Upper lobe of right lung (tissue), 1 donor: Measurements from ENCODE around the gene TOR4A. TPM values are rescaled to one million over a fixed set of nuclear protein-coding genes. Genes with fewer than 3 reads are reported as not detected.
"Not testable (repeated sequence)": the region's sequence is repeated elsewhere in the genome, so short reads cannot be mapped to it uniquely, and the experiment has no call there.

Source experiments
- ATAC-seq: fragments of 200-7000 bp; cut with Tn5 transposase; one replicate; pipeline ENCODE4 v1.9.1; 2020; ENCODE audit warnings: mild to moderate bottlenecking, moderate library complexity
- DNase-seq: peaks from one replicate; pipeline ENCODE4 v3.0.0-alpha.2; 2020
- H3K27ac ChIP-seq: fragments of 200-600 bp; one replicate; pipeline ENCODE4 v1.8.0; 2022
- H3K27me3 ChIP-seq: fragments of 200-600 bp; one replicate; pipeline ENCODE4 v1.8.0; 2022; ENCODE audit warnings: mild to moderate bottlenecking
- H3K36me3 ChIP-seq: fragments of 200-600 bp; one replicate; pipeline ENCODE4 v1.8.0; 2022
- H3K4me1 ChIP-seq: fragments of 200-600 bp; one replicate; pipeline ENCODE4 v1.8.0; 2022
- H3K4me3 ChIP-seq: fragments of 200-600 bp; one replicate; pipeline ENCODE4 v1.8.0; 2022; ENCODE audit warnings: mild to moderate bottlenecking
- H3K9me3 ChIP-seq: fragments of 200-600 bp; one replicate; pipeline ENCODE4 v1.8.0; 2022
- CTCF ChIP-seq: fragments of 200-600 bp; IDR thresholded peaks from one replicate; pipeline ENCODE4 v1.8.0; 2022; ENCODE audit warnings: antibody characterized with exemption
- intact Hi-C: fragments of 100-400 bp; cut with DNase I; formaldehyde crosslinking; loops from one replicate; pipeline ENCODE4 v1.11.0; 2022
- total RNA-seq: library from RNA; stranded (reverse); fragmentation: NEBNext Ultra II Directional; extraction: Animal tissue kit (Norgen Biotek cat#: 25700); gene quantifications from one replicate; pipeline ENCODE4 v1.2.1, GENCODE V29; 2021
- donor health status: DM: no; HTN: yes; CAD: no; lungs with severe emphysema.

Gene TOR4A
- total RNA-seq, 1 donor from 2014 or later, result 27.4 TPM

DNA sequence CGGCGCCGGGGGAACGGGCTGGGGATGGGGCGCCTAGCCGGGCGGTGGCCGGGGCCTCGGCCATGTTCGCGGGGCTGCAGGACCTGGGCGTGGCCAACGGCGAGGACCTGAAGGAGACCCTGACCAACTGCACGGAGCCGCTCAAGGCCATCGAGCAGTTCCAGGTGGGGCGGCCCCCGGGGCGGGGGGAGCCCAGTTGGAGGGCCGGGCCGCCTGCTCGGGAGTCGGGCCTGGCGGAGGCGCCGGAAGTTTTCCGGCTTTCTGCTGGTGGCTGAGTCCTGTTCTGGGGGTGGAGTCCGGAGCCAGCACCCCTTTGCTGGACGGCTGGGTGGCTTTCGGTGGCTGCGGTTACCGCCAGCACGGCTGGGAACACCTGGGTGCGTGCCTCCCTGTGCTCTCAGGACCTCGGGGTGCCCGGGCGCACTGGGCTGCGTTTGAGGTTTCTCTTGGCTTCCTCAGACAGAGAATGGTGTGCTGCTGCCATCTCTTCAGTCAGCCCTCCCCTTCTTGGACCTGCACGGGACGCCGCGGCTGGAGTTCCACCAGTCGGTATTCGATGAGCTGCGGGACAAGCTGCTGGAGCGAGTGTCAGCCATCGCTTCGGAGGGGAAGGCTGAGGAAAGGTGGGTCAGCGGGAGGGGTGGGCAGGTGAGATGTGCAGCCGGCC is 21.9 kb upstream of the TOR4A start:
- Histone ChIP-seq H3K4me1 (peaks cover 16% of the 10 kb centered on the region), H3K27ac (peak overlapping the region; percentile 74), H3K9me3 (no peaks in the 10 kb centered on the region), H3K36me3 (peaks cover 27% of the 10 kb centered on the region), H3K4me3 (peak overlapping the region; percentile 86), H3K27me3 (no peaks in the 10 kb centered on the region)
- ATAC-seq (peak; percentile 58), DNase-seq (peak; percentile 86)
- TF ChIP-seq CTCF, result no peak
- intact Hi-C loops, result no loop called here

- H3K4me3 ChIP-seq, result peak overlapping the region; percentile 86
- no peaks in the 10 kb centered on the region for H3K27me3 ChIP-seq
- no peak for TF ChIP-seq CTCF
- DNase-seq, result no peak
- H3K9me3 ChIP-seq, result no peaks in the 10 kb centered on the region
- intact Hi-C loops, result no loop called here
- ATAC-seq, result no peak
- H3K27ac ChIP-seq, result no peak overlapping the region
- peaks cover 16% of the 10 kb centered on the region for H3K4me1 ChIP-seq
- H3K36me3 ChIP-seq, result peaks cover 27% of the 10 kb centered on the region
These were observed 21.2 kb upstream of the TOR4A start for GRCh38 chr9:137256362-137256761.

- H3K27me3 ChIP-seq, result no peaks in the 10 kb centered on the region
- ATAC-seq (no peak), DNase-seq (no peak)
- H3K4me3 ChIP-seq, result no peak overlapping the region
- peaks cover 27% of the 10 kb centered on the region for H3K36me3 ChIP-seq
- no peaks in the 10 kb centered on the region for H3K9me3 ChIP-seq
- H3K27ac ChIP-seq, result no peak overlapping the region
- peaks cover 16% of the 10 kb centered on the region for H3K4me1 ChIP-seq
- no peak for TF ChIP-seq CTCF
- intact Hi-C loops, result no loop called here
These were observed 20.7 kb upstream of the TOR4A start for GRCh38 chr9:137256856-137257255.

DNA sequence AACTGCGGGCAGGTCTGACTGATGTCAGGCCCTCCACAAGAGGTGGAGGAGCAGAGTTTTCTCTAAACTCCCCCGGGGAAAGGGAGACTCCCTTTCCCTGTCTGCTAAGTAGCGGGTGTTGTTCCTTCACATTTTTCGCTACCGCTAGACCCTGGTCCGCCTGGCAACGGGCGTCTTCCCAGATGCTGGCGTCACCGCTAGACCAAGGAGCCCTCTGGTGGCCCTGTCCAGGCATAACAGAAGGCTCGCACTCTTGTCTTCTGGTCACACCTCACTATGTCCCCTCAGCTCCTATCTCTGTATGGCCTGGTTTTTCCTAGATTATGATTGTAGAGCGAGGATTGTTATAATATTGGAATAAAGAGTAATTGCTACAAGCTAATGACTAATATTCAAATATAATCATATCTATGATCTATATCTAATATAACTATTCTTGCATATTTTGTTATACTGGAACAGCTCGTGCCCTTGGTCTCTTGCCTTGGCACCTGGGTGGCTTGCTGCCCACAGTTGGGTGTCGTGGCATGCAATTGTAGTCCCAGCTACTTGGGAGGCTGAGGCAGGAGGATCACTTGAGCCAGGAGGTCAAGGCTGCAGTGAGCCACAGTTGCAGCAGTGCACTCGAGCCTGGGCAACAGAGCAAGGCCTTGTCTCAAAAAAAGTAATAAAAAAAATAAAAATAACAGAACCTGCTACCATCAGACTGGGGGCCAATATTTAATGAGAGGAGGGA is 15.2 kb upstream of the TOR4A start:
- H3K27ac ChIP-seq, H3K4me3 ChIP-seq, H3K27me3 ChIP-seq, H3K9me3 ChIP-seq, H3K4me1 ChIP-seq, intact Hi-C loops, ATAC-seq: not testable (repeated sequence)
- peaks cover 42% of the 10 kb centered on the region for H3K36me3 ChIP-seq
- TF ChIP-seq CTCF, result peak; percentile 63
- DNase-seq, result peak; percentile 65

DNA sequence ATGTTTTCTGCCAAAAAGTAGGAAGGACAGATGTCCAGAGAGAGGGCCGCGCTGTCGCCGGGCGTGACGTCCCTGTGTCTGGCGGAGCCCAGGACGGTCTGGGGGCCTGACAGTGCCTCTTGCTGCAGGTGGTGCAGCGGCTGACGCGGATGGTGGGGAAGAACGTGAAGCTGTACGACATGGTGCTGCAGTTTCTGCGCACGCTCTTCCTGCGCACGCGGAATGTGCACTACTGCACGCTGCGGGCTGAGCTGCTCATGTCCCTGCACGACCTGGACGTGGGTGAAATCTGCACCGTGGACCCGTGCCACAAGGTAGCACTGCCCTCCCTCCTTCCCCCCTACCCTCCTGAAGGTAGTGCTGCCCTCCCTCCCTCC is 14.6 kb upstream of the TOR4A start:
- Histone ChIP-seq H3K36me3 (peaks cover 45% of the 10 kb centered on the region), H3K27me3 (no peaks in the 10 kb centered on the region), H3K4me1 (peaks cover 3% of the 10 kb centered on the region), H3K9me3 (no peaks in the 10 kb centered on the region), H3K4me3 (no peak overlapping the region), H3K27ac (no peak overlapping the region)
- no peak for ATAC-seq
- intact Hi-C loops, result no loop called here
- peak; percentile 63 for DNase-seq
- TF ChIP-seq CTCF, result no peak
